HG03175 (cell line): ENCODE measurements around the gene MAML3.

Experiments
- ATAC-seq: cut with Tn5 transposase; IDR thresholded peaks from one replicate; pipeline ENCODE4 v1.9.1; 2021; ENCODE audit warnings: mild to moderate bottlenecking, moderate library complexity; ENCODE audit not compliant: unreplicated experiment

MAML3 gene

DNA sequence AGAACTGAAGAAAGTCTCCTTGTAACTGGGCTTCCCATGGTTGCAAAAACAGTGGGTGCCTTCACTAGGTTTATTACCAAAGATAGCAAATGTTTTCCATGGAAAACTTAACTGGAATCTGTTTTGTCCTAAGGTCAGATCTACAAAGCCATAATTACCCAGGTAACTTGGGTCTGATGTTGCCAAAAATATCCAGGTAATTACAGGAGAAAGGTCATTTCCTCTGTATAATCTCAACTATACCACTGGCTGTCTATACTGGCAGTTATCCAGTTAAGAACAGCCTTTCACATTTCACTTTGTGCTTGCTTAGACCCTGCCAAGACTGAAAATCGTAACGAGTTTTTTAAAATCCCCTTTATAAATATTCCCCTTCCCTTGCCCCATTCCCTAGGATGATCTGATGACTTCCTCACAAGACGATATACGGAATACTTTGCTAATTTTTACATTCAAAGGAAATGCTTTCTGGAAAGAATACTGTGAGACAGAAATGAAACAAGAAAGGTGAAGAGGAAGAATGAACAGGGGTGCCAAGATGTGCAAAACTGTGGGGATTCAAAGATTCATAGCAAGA lies 105.5 kb downstream of the MAML3 start:
- no peak for ATAC-seq

DNA sequence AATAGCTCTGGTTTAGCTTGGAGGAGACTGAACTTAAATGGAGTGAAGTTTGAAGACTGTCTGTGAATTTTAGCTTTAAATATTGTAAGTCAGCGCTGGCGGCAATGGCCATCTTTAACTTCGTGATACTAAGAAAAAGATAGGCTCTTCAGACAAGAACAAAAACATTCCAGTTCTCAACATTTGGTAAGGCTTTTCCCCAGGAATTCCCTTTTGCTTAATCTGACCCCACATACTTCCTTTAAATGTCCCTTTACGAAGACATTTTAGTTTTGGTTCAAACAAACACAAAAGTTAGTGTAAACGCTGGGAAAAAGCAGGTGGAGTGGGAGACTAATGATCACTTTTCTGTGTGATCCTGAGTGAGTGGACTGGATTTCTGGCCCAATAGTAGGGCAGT lies 106.2 kb downstream of the MAML3 start:
- no peak for ATAC-seq

DNA sequence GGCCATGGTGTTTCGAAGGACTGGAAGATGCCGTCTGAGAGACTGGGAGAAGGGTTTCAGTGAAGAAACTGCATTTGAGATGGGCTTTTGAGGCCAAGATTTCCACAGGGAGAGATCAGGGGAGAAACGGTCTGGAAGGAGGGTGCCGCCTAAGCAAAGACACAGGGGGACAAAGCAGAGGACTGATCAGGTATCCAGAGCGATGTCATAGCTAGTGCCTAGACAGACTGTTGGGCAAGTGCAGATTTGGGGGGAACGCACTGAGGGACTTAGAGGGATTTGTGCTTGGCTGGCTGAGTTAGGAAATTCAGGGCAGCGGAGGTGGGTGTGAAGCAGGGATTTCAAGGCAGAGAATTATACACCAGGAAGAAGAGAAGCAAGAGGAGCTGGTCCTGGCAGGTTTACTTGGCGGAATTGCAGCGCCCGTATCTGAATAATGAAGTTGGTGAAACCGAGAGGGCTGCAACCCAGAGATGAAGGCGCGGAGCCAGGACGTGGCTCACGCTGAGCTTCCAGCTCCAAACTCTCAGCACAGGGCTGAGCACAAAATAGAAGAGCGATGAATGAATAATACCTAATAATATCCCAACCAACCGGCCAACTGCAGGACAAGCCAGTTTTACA lies 106.9 kb downstream of the MAML3 start:
- ATAC-seq = no peak

DNA sequence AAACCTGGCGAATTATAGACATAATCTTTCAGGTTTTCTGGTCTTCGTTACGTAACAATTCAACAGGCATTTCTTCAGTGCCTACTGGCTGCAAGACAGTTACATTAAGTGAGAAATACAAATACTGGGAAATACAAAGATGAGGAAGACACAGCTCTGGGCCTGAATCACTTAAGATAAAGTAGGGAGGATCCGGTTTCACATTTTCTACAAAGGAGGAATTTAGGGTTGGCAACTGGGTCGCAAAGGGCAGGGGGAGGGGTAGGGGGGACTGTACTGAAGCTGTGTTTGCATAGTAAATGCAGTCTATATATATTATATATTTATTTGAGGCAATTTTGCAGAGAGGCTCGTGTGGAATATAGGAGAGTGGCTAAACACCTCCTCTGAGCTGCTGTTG lies 107.4 kb downstream of the MAML3 start:
- no peak for ATAC-seq

DNA sequence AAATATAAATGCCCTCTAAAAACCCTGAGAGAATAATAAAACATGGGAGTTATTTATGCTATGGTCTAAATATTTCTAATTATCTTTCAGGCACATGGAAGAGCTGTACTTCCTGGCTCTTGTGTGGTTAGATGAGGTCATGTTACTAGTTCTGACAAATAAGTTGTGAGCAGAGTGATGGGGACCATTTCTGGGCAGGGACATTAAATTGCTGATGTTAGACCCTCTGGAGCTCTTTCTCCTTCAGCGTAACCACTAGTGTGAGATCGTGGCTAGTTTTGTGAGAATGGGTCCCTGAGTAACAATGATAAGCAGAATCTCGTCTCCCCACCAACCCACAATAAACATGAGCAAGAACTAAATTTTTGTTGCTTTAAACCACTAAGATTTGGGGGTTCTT lies 108.0 kb downstream of the MAML3 start:
- no peak for ATAC-seq

DNA sequence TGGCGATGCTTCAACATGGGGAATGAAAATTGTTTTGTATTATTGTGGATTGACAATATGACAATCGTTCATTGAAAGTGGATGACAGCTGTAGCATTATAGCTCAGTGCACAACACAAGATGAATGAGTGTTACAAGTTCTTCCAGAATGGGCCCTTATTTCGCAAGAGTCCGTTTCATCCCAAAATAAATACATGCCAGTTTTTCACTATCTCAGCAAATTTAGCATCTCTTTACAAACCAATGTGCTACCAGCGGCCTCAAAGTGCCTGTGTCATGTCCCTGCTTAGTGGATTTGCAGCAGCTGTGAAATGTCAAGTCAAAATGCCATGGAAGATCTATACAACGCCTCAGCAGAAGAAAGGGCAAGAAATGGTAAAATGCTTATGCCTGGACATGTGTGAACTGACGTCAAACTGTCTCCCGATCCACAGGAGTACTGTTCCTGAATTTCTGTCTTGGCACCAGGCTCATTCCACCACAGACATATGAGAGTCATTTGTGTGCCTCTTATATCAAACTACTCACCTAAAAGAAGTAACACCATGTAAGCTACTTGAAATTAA lies 109.6 kb downstream of the MAML3 start:
- ATAC-seq = no peak

DNA sequence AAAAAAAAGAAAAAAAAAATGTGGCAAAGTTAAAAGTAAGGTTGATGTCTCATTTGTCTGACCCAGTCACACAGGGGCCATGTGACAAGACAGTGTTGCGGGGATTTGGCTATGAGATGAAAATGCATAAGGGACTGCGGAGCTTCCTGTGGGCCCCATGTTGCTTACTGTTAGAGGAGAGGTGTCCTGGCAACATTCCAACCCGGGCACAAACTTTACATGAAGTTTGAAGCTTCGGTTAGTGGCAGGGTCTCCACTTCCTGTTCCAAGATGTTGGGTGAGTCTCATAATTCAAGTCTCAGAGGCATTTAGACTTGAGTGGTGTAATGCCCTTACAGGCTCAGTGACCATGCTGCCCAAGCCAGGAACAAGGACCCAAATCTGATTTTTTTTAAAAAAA lies 111.3 kb downstream of the MAML3 start:
- no peak for ATAC-seq

DNA sequence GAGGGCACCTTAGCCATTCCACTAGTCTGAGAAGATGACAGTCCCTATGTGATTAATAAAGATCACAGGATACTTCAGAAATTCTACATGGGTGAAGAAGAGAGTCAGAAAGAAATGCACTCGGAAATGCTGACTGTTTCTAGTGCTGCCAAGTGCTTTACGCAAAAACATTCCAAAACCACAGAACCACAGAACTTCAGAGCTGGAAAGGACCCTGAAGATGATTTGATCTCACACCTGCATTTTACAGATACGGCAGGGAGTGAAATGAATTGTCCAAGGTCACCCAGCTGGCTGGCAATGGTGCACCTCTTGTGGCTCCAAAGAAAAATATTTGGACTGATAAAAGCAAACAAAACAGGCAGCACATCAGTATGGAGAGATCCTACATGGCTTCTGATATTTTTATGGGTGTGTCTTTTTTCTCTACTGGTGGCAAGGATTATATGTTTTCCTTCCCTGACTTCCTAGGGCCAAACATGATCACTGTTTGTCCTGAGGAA lies 115.9 kb downstream of the MAML3 start:
- no peak for ATAC-seq

DNA sequence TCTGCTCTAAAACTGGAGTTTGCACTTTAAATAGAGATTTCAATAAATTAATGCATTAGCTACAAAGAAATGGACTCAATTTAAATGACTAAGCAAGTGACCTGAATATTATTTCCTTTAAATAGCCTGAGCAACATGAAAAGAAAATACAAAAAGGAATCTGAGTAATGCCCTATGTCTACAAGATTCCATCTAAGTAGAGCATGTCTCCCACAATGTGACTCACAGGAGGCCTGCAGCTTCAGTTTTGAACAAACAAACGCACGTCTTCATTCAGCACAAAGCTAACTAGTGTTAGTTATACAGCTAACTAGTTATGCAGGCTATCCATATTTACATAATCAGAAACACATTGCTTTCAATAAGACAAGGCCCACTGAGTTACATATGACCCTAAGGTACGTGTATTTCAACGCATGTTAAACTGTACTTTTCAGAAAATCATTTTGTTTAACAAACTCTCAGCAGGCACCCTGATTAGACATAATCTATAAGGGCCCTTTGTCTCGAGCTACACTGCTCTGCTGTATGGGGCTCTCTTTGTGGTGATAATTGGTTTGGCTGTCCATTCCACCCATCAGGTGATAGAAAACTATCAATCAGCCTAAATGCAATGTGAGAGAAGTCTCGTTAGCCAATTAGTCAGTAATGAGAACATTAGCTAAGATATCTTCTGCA lies 116.5 kb downstream of the MAML3 start:
- ATAC-seq = no peak

DNA sequence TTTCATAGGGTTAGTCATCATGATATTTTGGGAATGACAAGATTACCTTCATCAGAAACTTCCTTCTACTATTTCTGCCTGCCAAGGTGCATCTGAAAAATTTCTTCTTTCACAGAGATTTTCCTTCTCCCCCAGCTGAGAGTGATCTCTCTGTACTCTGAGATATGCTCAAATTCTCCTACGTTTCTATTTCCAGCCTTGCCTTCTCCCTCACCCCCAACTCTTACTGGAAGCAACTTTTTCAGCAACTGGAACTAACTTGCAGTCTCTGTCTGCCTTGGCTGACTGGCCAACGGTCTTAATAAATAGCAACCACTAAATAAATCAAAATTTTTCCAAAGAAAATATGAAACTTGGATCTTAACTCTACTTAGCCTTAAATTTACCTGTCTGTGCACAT lies 122.3 kb downstream of the MAML3 start:
- ATAC-seq = no peak

DNA sequence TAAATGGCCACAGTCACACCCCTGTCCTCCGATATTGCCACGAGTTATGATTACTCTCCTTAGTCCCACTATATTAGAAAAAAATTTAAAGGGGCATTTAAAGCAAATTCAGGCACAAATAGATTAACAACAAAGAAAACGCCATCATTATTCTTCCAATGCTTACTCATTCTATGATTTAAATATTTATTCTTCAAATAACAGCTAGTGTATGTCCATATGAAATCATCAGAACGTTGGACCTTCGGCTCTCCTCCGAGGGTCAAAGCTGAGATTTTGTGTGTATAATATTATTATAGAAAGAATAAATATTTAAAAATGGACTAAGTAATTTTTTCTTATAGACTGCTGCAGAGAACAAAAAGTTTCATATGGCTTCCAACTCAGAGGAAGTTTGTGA lies 122.9 kb downstream of the MAML3 start:
- ATAC-seq = no peak

DNA sequence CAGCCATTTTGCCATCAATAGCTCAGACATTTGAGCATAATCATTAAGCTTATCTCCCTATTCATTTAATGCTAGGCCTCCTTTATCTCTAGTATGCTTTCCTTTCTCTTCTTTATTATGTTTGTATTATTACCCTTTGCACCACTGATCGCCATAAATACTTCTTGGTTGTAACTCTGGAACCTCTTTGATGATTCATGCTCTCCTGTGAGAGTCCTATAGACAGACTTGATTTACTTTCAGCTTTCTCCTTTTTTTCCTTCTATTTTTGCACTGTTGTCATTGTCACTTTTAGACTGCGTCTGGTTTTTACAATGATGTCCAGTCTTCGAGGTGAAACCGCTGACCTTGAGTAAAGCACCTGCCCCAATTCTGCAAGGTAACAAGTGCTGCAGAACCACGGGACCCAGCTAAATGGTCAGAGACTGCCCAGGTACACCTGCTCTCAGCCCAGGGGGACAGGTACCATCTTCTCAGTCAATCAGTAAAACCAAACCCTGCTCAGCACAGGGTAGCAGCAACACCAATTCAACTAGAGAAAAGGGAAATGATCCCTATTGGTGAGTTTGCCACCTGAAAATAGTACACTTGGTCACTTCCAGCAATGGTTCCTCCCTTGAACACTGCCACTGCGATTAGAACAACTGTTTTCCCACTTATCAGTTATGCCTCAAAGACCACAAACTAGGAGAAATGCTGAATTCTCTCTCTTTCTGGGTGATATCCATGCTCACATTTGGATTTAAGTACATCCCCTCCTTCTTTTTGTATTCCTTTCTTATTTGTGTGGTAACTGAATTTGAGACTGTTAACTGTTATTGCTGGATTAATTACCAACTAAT lies 125.1 kb downstream of the MAML3 start:
- no peak for ATAC-seq

DNA sequence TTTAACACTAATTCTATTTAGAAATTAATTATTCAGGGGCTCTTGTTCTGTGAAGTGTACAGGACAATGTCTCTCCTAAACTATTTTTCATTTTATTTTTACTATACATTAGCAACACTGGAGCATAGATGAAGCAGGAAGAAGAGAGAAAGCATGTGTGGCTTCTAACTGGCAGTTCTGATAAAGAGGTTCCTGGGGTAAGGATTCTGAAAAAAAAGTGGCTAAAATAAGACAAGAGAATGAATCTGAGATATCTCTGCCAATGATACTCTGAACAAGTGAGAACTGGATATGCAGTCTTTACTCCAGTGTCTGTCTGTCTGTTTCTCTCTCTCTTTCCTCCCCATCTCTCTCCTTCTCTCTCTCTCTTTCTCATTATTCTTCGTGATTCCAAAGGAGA lies 125.9 kb downstream of the MAML3 start:
- ATAC-seq = no peak

DNA sequence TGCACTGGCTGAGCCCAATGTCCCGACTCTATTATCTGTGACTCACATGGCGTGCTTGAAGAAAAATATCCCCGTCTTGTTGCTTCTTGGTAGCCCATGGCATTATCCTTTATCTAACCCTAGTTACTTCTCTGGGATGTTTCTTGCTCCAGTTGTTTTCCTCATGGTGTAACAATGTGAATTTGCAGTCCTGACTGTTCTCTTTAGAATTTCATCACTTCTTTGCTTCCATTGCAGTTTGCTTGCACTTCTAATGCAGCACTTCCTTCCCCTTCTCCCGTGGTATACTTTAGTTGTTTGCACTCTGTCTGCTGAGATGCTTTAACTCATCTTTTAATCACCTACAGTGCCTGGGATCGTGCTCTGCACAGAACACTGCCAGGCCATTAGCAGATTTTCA lies 126.9 kb downstream of the MAML3 start:
- no peak for ATAC-seq

DNA sequence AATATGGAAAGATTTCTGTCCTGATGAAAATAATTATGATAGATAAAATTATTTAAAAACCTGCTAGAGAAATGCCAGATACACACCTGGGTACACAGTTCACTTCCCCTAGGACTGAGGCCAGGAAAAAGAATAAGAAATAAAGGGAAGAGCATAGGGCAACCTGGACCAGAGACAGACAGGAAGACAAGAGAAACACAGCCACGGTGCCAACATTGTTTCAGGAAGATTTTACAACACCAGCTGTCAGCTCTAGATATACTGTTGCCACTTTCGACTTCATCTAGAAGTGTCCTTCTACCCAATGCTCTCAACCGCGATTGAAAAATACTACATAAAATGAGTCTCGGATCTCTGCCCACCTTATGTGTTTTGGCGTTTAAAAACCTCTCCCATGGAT lies 128.5 kb downstream of the MAML3 start:
- no peak for ATAC-seq

DNA sequence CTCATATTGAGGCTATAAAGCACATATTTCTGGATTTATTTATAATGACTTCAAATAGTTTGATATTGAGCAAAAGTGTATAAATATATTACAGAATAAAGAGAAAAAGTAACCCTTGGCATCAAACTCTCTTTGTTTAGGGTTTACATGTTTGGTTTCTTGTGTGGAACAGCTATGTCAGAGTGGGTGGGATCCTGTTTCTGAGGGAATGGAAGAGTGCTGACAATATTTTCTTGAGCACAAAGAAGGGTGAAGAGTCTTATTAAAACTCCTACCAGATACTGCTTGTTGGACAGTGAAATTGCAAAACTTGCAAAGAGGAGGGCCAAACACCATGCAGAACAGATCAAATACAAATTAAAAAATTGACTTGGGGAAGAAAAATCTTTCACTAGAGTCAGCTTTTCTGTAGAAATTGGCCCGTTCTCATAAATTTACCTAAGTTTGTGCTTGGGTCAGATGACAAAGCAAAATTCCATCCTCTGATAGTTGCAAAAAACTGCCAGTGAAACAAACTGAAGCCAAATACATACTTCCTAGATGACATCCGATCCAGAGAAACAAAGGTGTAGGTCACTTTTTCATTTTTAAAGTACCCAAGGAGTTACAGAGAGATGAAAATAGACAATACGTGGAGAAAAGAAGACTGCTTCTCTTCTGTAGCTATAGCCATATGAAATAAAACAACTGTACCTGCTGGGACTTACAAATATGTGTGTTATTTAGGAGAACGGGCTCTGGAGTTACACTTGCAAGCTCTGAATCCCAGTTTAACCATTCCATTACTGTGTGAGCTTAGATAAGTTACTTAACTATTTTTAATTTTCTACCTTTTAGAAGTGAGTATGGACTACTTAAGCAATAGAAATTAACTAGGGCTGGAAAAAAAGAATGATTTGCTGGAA lies 133.3 kb downstream of the MAML3 start:
- ATAC-seq = no peak

DNA sequence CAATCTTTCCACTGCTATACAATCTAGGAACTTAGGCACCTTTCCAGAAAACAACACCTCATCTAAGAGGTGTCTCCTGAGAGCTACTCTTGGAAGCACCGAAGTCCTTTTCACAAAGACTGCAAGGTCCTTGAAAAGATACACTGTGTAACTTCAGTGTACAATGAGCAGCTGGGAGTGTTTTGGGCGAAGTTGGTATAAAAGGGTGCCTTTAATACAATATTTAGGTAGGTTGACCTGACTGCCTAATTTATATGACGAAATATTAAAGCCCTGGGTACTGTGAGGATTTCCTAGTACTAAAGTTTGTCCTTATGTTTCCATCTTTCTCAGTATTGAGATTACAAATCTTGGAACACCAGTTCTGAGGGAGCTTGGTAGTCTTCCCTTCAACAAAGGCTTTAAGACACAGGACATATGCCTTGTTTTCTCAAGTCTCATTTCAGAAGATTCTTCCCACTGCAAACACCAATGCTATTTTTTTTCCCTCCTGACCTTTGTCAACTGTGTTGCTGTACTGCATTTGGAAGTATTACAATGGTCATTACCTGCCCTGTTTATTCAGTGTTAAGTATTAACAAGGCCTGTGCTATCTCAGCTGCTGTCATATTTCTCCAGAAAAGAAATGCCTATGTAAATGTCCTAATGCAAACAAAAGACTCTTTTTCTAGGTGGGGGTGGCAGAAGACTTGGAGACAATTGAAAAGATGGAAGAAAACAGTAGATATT lies 134.2 kb downstream of the MAML3 start:
- ATAC-seq = no peak

DNA sequence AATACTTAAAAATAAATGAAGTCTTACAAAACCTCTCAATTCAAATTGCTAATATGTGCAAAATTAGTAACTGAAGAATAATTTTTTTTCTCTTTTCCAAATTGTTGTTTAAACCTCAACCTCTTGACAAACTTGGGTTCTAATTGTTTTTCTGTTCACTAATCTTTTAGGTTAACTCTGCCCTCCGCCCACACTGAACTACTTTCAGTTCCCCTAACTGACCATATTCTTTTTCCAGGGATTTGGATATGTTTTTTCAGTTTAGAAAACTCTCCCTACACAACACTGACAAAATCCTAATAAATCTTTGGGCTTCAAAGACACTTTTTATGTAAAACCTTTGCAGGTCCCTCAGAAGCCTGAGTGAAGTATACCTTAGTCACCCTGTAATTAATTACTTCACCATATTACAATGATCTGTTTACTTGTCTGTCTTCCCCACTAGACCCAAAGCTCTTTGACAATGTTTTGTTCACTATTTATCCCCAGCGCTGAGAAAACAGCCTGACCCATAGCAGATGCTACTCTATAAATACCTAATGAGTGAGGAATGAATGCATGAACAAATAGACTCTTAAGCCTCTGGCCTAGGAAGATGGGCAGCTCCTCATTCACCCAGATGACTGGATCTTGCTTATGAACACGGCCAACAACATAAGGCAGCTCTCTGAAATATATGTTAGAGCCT lies 134.9 kb downstream of the MAML3 start:
- ATAC-seq = no peak

DNA sequence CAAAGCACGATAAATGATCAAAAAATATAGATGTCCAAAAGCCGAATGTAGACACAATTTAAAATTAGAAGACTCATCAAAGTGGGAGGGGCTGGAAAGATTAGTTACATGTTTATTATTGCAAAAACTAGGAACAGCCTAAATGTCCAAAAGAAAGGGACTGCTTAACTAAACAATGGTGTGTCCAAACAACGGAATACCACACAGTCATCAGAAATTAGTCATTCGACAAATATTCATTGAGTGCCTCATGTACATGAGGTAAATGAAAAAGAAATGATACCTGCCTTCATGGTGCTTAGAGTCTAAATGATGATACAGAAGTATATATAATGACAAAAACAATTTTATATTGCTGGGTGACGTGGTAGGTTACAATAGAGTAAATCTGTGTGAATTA lies 139.7 kb downstream of the MAML3 start:
- ATAC-seq = no peak
